ENCODE data around the gene USO1. TPM values are rescaled to one million over a fixed set of nuclear protein-coding genes. Genes with fewer than 3 reads are reported as not detected.
"Not testable (repeated sequence)": the region's sequence is repeated elsewhere in the genome, so short reads cannot be mapped to it uniquely, and the experiment has no call there.

The USO1 gene
- total RNA-seq, 2 experiments from 2014 or later = 55.2 to 56.7 TPM

- H3K27me3 Mint-ChIP-seq; H3K27ac Mint-ChIP-seq; POLR2A ChIA-PET; H3K4me3 Mint-ChIP-seq; H3K9me3 Mint-ChIP-seq (ENCODE audit: low read depth); DNase-seq; ATAC-seq; intact Hi-C loops (cut with DNase I, micrococcal nuclease): not testable (repeated sequence)
- H3K36me3 Mint-ChIP-seq (ENCODE audit: low read depth) = peaks cover 16% of the 10 kb centered on the region
- CTCF ChIA-PET = interaction anchor here (0.7 kb wide), 1 partner anchor 608 kb away, joined by 3 read pairs; no protein-coding TSS in a partner anchor
- H3K4me1 Mint-ChIP-seq = peaks cover 17% of the 10 kb centered on the region
Observed at GRCh38 chr4:75692066-75692465, 32.3 kb upstream of the USO1 start.

- intact Hi-C loops (cut with DNase I, micrococcal nuclease) = no loop called here
- POLR2A ChIA-PET = no interaction called here
- CTCF ChIA-PET = interaction anchor here (1.0 kb wide), 1 partner anchor 27 kb away, joined by 4 read pairs; no protein-coding TSS in a partner anchor
- Mint-ChIP-seq H3K36me3 (ENCODE audit: low read depth) (peaks cover 11% of the 10 kb centered on the region), H3K9me3 (ENCODE audit: low read depth) (no peaks in the 10 kb centered on the region), H3K27me3 (no peaks in the 10 kb centered on the region), H3K27ac (no peak overlapping the region), H3K4me3 (no peak overlapping the region), H3K4me1 (peaks cover 34% of the 10 kb centered on the region)
- ATAC-seq (peak; percentile 43), DNase-seq (peak; percentile 42)
Observed at GRCh38 chr4:75696071-75696470, 28.3 kb upstream of the USO1 start.

GRCh38 chr4:75696581-75696980 is 27.8 kb upstream of the USO1 start:
- Mint-ChIP-seq H3K27me3 (no peaks in the 10 kb centered on the region), H3K9me3 (ENCODE audit: low read depth) (no peaks in the 10 kb centered on the region), H3K27ac (no peak overlapping the region), H3K4me1 (peaks cover 34% of the 10 kb centered on the region), H3K4me3 (no peak overlapping the region), H3K36me3 (ENCODE audit: low read depth) (peaks cover 11% of the 10 kb centered on the region)
- DNase-seq (no peak), ATAC-seq (no peak)
- ChIA-PET POLR2A (no interaction called here), CTCF (interaction anchor here (1.0 kb wide), 1 partner anchor 26 kb away, joined by 4 read pairs; no protein-coding TSS in a partner anchor)
- intact Hi-C loops (cut with DNase I, micrococcal nuclease) = no loop called here

- Mint-ChIP-seq H3K27me3 (no peaks in the 10 kb centered on the region), H3K27ac (peak overlapping the region; percentile 72), H3K9me3 (ENCODE audit: low read depth) (no peaks in the 10 kb centered on the region), H3K4me1 (peaks cover 34% of the 10 kb centered on the region), H3K36me3 (ENCODE audit: low read depth) (peaks cover 8% of the 10 kb centered on the region), H3K4me3 (no peak overlapping the region)
- DNase-seq (peak; percentile 52), ATAC-seq (peak; percentile 82)
- intact Hi-C loops (cut with DNase I, micrococcal nuclease) = loop anchor here (2.0 kb wide), 3 partner anchors 26 to 44 kb away; partner anchors contain the start of genes G3BP2 (in 1 of the 2) and USO1 (in 1 of the 2)
- ChIA-PET POLR2A (interaction anchor here (0.7 to 0.8 kb wide), 2 partner anchors 11 to 26 kb away, joined by 3 read pairs; partner anchors contain the start of gene USO1), CTCF (no interaction called here)
Observed at GRCh38 chr4:75698162-75698962, 26.0 kb upstream of the USO1 start.

GRCh38 chr4:75698963-75699228 is 25.5 kb upstream of the USO1 start:
- H3K4me1 Mint-ChIP-seq = peaks cover 34% of the 10 kb centered on the region
- CTCF ChIA-PET = no interaction called here
- POLR2A ChIA-PET = interaction anchor here (0.7 to 0.8 kb wide), 2 partner anchors 11 to 26 kb away, joined by 3 read pairs; partner anchors contain the start of gene USO1
- H3K36me3 Mint-ChIP-seq (ENCODE audit: low read depth) = peaks cover 7% of the 10 kb centered on the region
- intact Hi-C loops (cut with DNase I, micrococcal nuclease) = loop anchor here (1.0 to 2.0 kb wide), 4 partner anchors 26 to 44 kb away; partner anchors contain the start of genes G3BP2 (in 1 of the 2) and USO1 (in 1 of the 2)
- DNase-seq = no peak
- no peaks in the 10 kb centered on the region for H3K9me3 Mint-ChIP-seq (ENCODE audit: low read depth)
- H3K4me3 Mint-ChIP-seq = no peak overlapping the region
- ATAC-seq = peak; percentile 61
- peak overlapping the region; percentile 72 for H3K27ac Mint-ChIP-seq
- no peaks in the 10 kb centered on the region for H3K27me3 Mint-ChIP-seq

GRCh38 chr4:75699299-75699698 is 25.1 kb upstream of the USO1 start:
- ChIA-PET POLR2A (interaction anchor here (0.8 kb wide), 1 partner anchor 25 kb away, joined by 3 read pairs; the partner anchor contains the start of gene USO1), CTCF (no interaction called here)
- intact Hi-C loops (cut with DNase I, micrococcal nuclease) = loop anchor here (1.0 to 2.0 kb wide), 4 partner anchors 26 to 44 kb away; partner anchors contain the start of genes G3BP2 (in 1 of the 2) and USO1 (in 1 of the 2)
- DNase-seq = no peak
- peaks cover 34% of the 10 kb centered on the region for H3K4me1 Mint-ChIP-seq
- H3K4me3 Mint-ChIP-seq = no peak overlapping the region
- H3K9me3 Mint-ChIP-seq (ENCODE audit: low read depth) = no peaks in the 10 kb centered on the region
- peaks cover 4% of the 10 kb centered on the region for H3K36me3 Mint-ChIP-seq (ENCODE audit: low read depth)
- peak; percentile 62 for ATAC-seq
- no peaks in the 10 kb centered on the region for H3K27me3 Mint-ChIP-seq
- peak overlapping the region; percentile 72 for H3K27ac Mint-ChIP-seq

GRCh38 chr4:75702919-75703411 is 21.4 kb upstream of the USO1 start:
- POLR2A ChIA-PET = no interaction called here
- Mint-ChIP-seq H3K4me1 (peaks cover 16% of the 10 kb centered on the region), H3K4me3 (no peak overlapping the region), H3K27ac (no peak overlapping the region), H3K36me3 (ENCODE audit: low read depth) (no peaks in the 10 kb centered on the region), H3K9me3 (ENCODE audit: low read depth) (no peaks in the 10 kb centered on the region), H3K27me3 (no peaks in the 10 kb centered on the region)
- no peak for DNase-seq
- CTCF ChIA-PET = no interaction called here
- intact Hi-C loops (cut with DNase I, micrococcal nuclease) = no loop called here
- ATAC-seq = no peak

- H3K27me3 Mint-ChIP-seq = no peaks in the 10 kb centered on the region
- H3K27ac Mint-ChIP-seq = no peak overlapping the region
- intact Hi-C loops (cut with DNase I, micrococcal nuclease) = no loop called here
- no peaks in the 10 kb centered on the region for H3K9me3 Mint-ChIP-seq (ENCODE audit: low read depth)
- ChIA-PET POLR2A (no interaction called here), CTCF (no interaction called here)
- H3K4me3 Mint-ChIP-seq = no peak overlapping the region
- DNase-seq (no peak), ATAC-seq (no peak)
- H3K4me1 Mint-ChIP-seq = no peaks in the 10 kb centered on the region
- no peaks in the 10 kb centered on the region for H3K36me3 Mint-ChIP-seq (ENCODE audit: low read depth)
Observed at GRCh38 chr4:75705198-75705977, 19.0 kb upstream of the USO1 start.

- Mint-ChIP-seq H3K4me3 (no peak overlapping the region), H3K27ac (no peak overlapping the region), H3K4me1 (no peaks in the 10 kb centered on the region), H3K9me3 (ENCODE audit: low read depth) (no peaks in the 10 kb centered on the region), H3K36me3 (ENCODE audit: low read depth) (no peaks in the 10 kb centered on the region), H3K27me3 (no peaks in the 10 kb centered on the region)
- DNase-seq = peak; percentile 58
- POLR2A ChIA-PET = no interaction called here
- CTCF ChIA-PET = interaction anchor here (0.9 to 2.1 kb wide), 2 partner anchors 131 to 138 kb away, joined by 4 read pairs; no protein-coding TSS in a partner anchor
- ATAC-seq = peak; percentile 83
- intact Hi-C loops (cut with DNase I, micrococcal nuclease) = loop anchor here in 1 of 2 experiments (2.0 kb wide), 1 partner anchor 53 kb away; no protein-coding TSS in a partner anchor
Observed at GRCh38 chr4:75708218-75708691, 16.1 kb upstream of the USO1 start.

GRCh38 chr4:75710246-75710645 is 14.1 kb upstream of the USO1 start:
- no peak for ATAC-seq
- H3K9me3 Mint-ChIP-seq (ENCODE audit: low read depth) = no peaks in the 10 kb centered on the region
- POLR2A ChIA-PET = no interaction called here

GRCh38 chr4:75714011-75714410 is 10.4 kb upstream of the USO1 start:
- intact Hi-C loops (cut with DNase I, micrococcal nuclease) = no loop called here
- H3K4me1 Mint-ChIP-seq = peaks cover 9% of the 10 kb centered on the region
- no peak overlapping the region for H3K27ac Mint-ChIP-seq
- H3K36me3 Mint-ChIP-seq (ENCODE audit: low read depth) = no peaks in the 10 kb centered on the region
- ATAC-seq (no peak), DNase-seq (no peak)
- CTCF ChIA-PET = interaction anchor here (2.7 kb wide), 1 partner anchor 10 kb away, joined by 7 read pairs; the partner anchor contains the start of gene USO1
- no peaks in the 10 kb centered on the region for H3K27me3 Mint-ChIP-seq
- H3K4me3 Mint-ChIP-seq = no peak overlapping the region
- no peaks in the 10 kb centered on the region for H3K9me3 Mint-ChIP-seq (ENCODE audit: low read depth)
- POLR2A ChIA-PET = no interaction called here

More at GRCh38 chr4:75710246-75710645, 14.1 kb upstream of the USO1 start:
- intact Hi-C loops (cut with DNase I, micrococcal nuclease) = no loop called here
- H3K4me3 Mint-ChIP-seq = no peak overlapping the region
- no peaks in the 10 kb centered on the region for H3K27me3 Mint-ChIP-seq
- H3K27ac Mint-ChIP-seq = no peak overlapping the region
- CTCF ChIA-PET = interaction anchor here (0.7 to 1.8 kb wide), 4 partner anchors 9 to 127 kb away, joined by 3 to 12 read pairs (median 5); partner anchors contain the start of gene USO1
- peaks cover 4% of the 10 kb centered on the region for H3K4me1 Mint-ChIP-seq
- no peaks in the 10 kb centered on the region for H3K36me3 Mint-ChIP-seq (ENCODE audit: low read depth)
- DNase-seq = no peak

Data from activated CD4-positive, alpha-beta T cell treated with anti-CD3 and anti-CD28 coated beads for 36 hours (primary cell).